ENCODE results near the gene FRK.
"Not testable (repeated sequence)": the region's sequence is repeated elsewhere in the genome, so short reads cannot be mapped to it uniquely, and the experiment has no call there.

FRK gene

DNA sequence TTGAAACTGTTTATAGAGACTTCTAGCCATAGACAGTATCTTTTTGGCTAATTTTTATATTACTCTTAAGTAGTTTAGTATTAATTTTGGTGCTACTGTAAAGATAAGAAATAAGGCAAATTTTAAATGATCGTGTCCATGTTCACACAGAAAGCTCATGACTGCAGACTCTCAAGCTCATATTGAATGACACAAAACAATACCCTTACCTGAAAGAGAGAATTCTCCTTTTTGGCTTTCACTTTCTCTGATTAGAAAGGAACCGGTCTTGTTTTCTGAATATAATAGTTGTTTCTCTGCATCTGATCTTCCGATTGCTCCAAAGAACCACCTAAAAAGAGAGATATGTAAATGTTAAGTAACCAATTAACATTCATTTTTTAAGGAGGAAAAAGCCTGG, 57.0 kb downstream of the FRK start:
- DNase-seq = no peak

DNA sequence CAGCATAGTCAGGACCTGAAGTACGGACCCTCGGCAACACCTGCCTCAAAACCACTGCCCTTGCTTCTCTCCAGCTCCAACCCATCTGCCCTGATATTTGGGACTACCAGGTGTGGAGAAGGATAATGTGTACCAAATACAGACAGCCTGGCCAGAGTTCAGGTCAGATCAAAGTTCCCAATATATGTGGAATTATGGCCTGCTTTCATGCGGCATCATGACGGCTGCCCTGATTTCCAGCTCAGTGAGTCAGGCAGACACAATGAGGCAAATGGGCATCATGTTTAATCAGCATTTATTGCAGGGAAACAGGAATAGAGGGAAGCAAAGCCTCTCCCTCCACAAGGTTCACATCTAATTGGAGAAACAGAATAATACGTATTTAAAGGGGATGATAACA, 57.9 kb downstream of the FRK start:
- no peak for DNase-seq

- DNase-seq = no peak
Observed at GRCh38 chr6:115999235-115999634, 61.5 kb downstream of the FRK start.

DNA sequence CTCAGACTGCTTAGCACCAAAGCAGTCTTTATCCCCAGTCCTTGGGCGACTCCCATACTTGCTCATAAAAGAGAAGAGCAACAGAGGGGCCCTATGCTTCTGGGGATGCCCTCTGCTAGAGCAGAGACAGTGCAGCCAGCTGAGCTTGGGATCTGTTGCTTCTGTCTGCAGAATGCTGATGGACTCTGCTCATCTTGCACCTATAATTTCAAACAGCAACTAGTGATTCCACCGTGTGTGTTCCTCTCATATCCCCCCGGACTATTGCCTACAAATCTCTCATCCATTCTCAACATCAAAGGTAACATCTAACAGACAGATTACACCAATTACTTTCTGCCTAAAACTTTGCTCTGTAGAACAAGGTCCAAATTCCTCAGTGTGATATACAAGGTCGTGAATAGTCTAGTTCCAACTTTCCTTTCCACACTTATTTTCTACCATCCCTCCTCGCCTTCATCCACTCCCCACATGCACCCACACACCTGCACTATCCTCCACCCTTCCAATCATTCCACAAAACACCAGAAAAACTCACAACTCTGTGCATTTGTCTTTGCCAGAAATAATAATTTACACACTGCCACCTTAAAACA, 62.6 kb downstream of the FRK start:
- no peak for DNase-seq

GRCh38 chr6:115986026-115986425, 74.7 kb downstream of the FRK start:
- no peak for DNase-seq

GRCh38 chr6:115984809-115985208, 75.9 kb downstream of the FRK start:
- no peak for DNase-seq

GRCh38 chr6:115983998-115984397, 76.7 kb downstream of the FRK start:
- DNase-seq = no peak

DNA sequence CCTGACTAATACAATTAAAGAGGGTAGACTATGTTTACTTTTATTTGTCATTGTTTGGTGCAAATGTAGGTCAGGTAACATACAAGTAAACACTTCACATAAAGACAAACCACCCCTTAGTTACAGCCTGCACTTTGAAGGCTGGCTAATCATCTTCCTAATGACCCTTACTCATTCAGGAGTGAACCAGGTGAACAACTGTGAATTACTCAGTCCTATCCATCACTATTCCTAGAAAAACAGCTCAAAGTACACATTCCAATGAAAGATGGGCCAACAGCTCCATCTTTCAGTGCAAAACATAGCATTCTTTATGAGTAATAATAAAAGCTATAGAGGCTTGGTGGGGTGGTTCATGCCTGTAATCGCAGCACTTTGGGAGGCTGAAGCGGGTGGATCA, 78.2 kb downstream of the FRK start:
- DNase-seq = no peak

DNA sequence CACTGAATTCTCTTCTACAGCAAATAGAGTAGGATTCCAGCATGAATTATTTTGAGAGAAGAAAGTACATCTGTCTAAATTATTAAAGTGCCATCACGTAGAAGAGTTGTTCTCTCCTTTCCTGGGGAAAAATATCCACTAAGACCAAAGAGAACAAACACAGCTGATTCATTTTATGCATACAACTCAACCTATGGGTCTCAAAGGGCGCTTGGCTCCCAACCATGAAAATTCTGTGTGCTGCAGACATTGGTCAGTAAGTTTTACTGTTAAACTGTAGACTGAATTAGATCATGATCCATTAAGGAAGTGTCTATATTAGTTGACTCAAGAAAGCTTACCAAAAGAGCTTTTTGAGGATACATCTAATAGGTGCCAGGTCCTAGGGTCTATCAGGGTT, 83.5 kb downstream of the FRK start:
- no peak for DNase-seq

GRCh38 chr6:115976321-115976870, 84.3 kb downstream of the FRK start:
- DNase-seq = no peak

GRCh38 chr6:115972679-115973078, 88.0 kb downstream of the FRK start:
- no peak for DNase-seq

DNA sequence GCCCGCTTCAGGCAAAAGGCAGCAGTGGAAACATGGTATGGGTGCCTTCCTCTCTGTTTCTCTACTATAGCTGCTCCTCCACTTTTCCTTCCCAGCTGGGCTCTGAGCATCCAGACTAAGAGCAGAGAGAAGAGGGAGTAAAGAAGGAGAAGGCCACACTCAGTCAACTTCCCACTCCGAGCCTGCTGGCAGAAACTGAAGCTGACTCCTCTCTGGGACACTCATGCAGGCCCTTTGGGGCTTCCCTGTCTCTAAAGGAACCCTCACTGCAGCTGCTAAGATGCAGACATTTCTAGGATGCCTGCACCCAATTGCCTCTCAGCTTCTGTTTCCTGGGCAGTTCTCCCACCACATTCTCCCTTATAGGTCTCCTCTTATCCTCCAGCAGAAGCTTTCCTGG, 88.9 kb downstream of the FRK start:
- no peak for DNase-seq

- no peak for DNase-seq
Observed at GRCh38 chr6:115969930-115970273, 90.8 kb downstream of the FRK start.

- DNase-seq = no peak
Observed at GRCh38 chr6:115969207-115969929, 91.3 kb downstream of the FRK start.

GRCh38 chr6:115960286-115960685, 100.4 kb downstream of the FRK start:
- not testable (repeated sequence) for DNase-seq

DNA sequence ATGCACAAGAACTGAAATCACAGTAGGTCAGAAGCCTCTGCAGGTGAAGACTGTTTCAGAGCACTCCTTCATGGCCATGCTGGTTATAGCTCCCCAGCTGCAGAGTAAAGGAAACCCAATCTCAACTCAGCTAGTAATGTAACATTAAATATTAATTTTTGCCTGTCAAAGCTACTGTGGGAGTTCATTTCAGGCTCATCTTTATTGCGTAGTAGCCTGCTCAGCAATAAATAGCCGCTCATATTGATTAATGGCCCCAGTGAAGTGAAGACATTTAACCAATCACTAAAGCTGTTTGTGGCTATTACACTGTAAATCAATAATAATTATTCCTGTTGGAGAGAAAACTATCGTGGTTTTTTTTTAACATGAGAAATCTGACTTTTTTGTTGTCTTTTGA, 101.7 kb downstream of the FRK start:
- DNase-seq = no peak

DNA sequence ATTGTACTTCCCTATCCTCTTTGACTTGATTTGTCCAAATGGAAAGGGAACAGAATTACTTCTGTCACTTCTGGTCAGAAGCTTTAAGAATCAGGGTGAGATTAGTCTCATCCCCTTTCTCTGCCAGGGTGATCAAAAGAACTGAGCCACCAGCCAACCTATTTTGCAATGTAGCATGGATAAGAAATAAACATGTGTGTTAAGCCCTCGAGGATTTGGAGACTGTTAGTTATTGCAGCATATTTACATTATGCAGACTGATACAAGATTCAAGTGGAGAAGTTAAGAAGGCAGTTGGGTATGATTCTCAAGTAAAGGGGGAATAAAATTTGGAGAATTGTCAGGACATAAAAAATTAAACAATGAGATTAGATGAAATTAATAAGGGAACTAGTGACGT, 106.0 kb downstream of the FRK start:
- DNase-seq = no peak

DNA sequence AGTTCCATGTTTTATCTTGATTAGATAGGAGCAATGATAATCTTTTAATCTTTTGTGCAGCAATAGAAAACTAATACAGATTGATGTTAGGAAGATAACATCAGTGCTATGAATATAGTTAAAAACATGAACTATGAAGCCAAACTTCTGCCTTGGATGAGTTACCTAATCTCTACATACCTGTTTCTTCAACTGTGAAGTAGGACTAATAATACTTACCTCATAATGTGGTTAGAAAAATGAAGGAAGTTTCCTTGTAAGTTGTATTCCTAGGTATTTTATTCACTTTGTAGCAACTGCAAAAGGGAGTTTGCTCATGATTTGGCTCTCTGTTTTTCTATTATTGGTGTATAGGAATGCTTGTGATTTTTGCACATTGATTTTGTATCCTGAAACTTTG, 111.9 kb downstream of the FRK start:
- DNase-seq = no peak

GRCh38 chr6:115947966-115948541, 112.6 kb downstream of the FRK start:
- DNase-seq = no peak

- DNase-seq = no peak
Observed at GRCh38 chr6:115945812-115946211, 114.9 kb downstream of the FRK start.

GRCh38 chr6:115945306-115945705, 115.4 kb downstream of the FRK start:
- no peak for DNase-seq

- DNase-seq = not testable (repeated sequence)
Observed at GRCh38 chr6:115944829-115945228, 115.9 kb downstream of the FRK start.

- not testable (repeated sequence) for DNase-seq
Observed at GRCh38 chr6:115937502-115937901, 123.2 kb downstream of the FRK start.

- DNase-seq = no peak
Observed at GRCh38 chr6:115935361-115935760, 125.3 kb downstream of the FRK start.

Data from Kasumi-1 (cell line).